Colonic mucosa (tissue), 4 donors: ENCODE measurements around the gene MACC1. TPM values are rescaled to one million over a fixed set of nuclear protein-coding genes. Genes with fewer than 3 reads are reported as not detected.

ENCODE experiments used
- DNase-seq: peaks from one replicate; pipeline ENCODE4 v3.0.0-alpha.2; 2020
- H3K27ac ChIP-seq: fragments of 200-600 bp; one replicate; pipeline ENCODE4 v1.8.0; 2021
- H3K27me3 ChIP-seq: fragments of 200-600 bp; one replicate; pipeline ENCODE4 v1.8.0; 2021
- H3K36me3 ChIP-seq: fragments of 200-600 bp; one replicate; pipeline ENCODE4 v1.8.0; 2021
- H3K4me1 ChIP-seq: fragments of 200-600 bp; one replicate; pipeline ENCODE4 v1.8.0; 2021; ENCODE audit warnings: mild to moderate bottlenecking
- H3K4me3 ChIP-seq: fragments of 200-600 bp; one replicate; pipeline ENCODE4 v1.8.0; 2021
- H3K9ac ChIP-seq, 2 donors: one replicate each; pipeline ENCODE4 v1.7.0; 2013; ENCODE audit warnings: control low read depth in 2 of 2, low read depth in 2 of 2, low read length in 2 of 2
- H3K9me3 ChIP-seq: fragments of 200-600 bp; one replicate; pipeline ENCODE4 v1.8.0; 2021
- CTCF ChIP-seq: fragments of 200-600 bp; IDR thresholded peaks from one replicate; pipeline ENCODE4 v1.8.0; 2022; ENCODE audit warnings: antibody characterized with exemption, mild to moderate bottlenecking
- intact Hi-C: fragments of 100-400 bp; cut with DNase I; formaldehyde crosslinking; loops from one replicate; pipeline ENCODE4 v1.14.1; 2022
- total RNA-seq, 2 donors: library from RNA; stranded (reverse); fragmentation: NEBNext Ultra II Directional in 1 of 2; extraction: Animal tissue kit (Norgen Biotek cat#: 25700) in 1 of 2; gene quantifications; one replicate each; pipeline ENCODE4 v1.2.1, GENCODE V29; 2021
- donor health status: healthy.
- donor health status: DM: no; HTN: no; CAD: no.
- donor health status: DM: no; HTN: no; CAD: no.

MACC1 gene
- total RNA-seq, 2 donors from 2014 or later, result 9.5 to 12.8 TPM

GRCh38 chr7:20151708-20152456, 65.3 kb downstream of the MACC1 start:
- TF ChIP-seq CTCF, result no peak
- Histone ChIP-seq H3K4me3 (no peak overlapping the region), H3K4me1 (no peaks in the 10 kb centered on the region), H3K27ac (no peak overlapping the region), H3K36me3 (no peaks in the 10 kb centered on the region), H3K9ac (no peak overlapping the region), H3K9me3 (no peaks in the 10 kb centered on the region), H3K27me3 (no peaks in the 10 kb centered on the region)
- no peak for DNase-seq
- intact Hi-C loops, result no loop called here

DNA sequence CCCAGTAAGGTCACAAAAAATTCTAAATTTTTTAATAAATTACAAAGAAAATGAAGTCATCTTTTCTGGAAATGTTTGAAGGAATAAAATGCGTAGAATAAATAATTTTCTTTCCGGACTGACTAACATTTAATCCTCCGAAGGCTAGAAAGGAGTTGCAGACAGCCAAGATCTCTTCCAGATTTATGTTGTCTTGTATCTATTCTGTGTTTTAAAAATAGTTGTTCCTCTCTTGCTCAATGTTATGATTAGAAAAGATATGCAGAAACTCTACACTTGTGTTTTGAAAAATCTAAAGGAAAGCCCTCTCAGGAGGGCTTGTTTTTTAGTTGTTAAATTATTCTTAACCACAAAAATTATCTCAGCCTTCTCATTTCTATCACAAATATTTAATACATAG, 70.7 kb downstream of the MACC1 start:
- H3K27me3 ChIP-seq, result no peaks in the 10 kb centered on the region
- no peak overlapping the region for H3K4me3 ChIP-seq
- no peak for DNase-seq
- H3K9me3 ChIP-seq, result no peaks in the 10 kb centered on the region
- no peak overlapping the region for H3K27ac ChIP-seq
- no peak for TF ChIP-seq CTCF
- no peak overlapping the region for H3K9ac ChIP-seq
- H3K4me1 ChIP-seq, result no peaks in the 10 kb centered on the region
- intact Hi-C loops, result no loop called here
- H3K36me3 ChIP-seq, result no peaks in the 10 kb centered on the region

DNA sequence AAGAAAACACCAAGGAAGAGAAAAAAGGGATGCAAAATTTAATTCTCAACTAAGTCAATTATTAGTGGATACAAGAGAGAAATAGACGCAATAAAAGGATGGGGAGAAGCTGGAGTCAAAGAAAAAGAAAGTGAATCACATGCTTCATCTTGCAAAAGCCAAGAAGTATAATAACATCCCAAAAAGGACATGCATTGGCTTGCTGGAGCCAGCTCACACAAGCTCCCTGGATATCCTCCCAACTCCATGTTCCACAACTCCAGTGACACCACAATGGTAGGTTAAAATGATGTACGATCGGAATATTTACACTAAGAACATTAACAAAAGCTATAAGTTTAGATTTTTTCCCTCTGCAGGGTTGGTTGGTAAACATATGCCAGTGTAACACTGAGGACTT, 72.4 kb downstream of the MACC1 start:
- no peak overlapping the region for H3K4me3 ChIP-seq
- no peak for TF ChIP-seq CTCF
- H3K27ac ChIP-seq, result no peak overlapping the region
- no peak for DNase-seq
- no peak overlapping the region for H3K9ac ChIP-seq
- intact Hi-C loops, result no loop called here
- no peaks in the 10 kb centered on the region for H3K9me3 ChIP-seq
- no peaks in the 10 kb centered on the region for H3K4me1 ChIP-seq
- no peaks in the 10 kb centered on the region for H3K36me3 ChIP-seq
- no peaks in the 10 kb centered on the region for H3K27me3 ChIP-seq

DNA sequence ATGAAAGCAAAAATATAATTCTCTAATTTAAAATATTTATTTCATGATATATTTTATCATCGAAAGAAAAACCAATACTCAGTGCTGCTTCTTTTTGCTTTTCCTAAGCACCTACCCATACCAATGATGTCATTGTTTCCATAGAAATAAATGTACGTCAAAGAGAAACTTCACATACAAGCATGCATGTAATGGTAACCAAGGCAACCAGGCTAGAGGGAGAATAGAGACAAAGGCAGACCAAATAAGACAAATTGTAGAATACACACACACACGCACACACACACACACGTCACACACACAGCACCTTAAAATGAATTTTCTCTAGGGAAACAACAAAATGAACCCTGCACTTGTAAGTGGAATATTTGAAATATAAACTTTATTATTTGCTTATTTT, 75.5 kb downstream of the MACC1 start:
- no peak for DNase-seq
- no peaks in the 10 kb centered on the region for H3K36me3 ChIP-seq
- H3K4me3 ChIP-seq, result no peak overlapping the region
- H3K9ac ChIP-seq, result no peak overlapping the region
- no peaks in the 10 kb centered on the region for H3K4me1 ChIP-seq
- no peaks in the 10 kb centered on the region for H3K9me3 ChIP-seq
- intact Hi-C loops, result no loop called here
- H3K27ac ChIP-seq, result no peak overlapping the region
- H3K27me3 ChIP-seq, result no peaks in the 10 kb centered on the region
- TF ChIP-seq CTCF, result no peak

GRCh38 chr7:20141002-20141345, 76.2 kb downstream of the MACC1 start:
- H3K4me1 ChIP-seq, result no peaks in the 10 kb centered on the region
- H3K27me3 ChIP-seq, result no peaks in the 10 kb centered on the region
- H3K9me3 ChIP-seq, result no peaks in the 10 kb centered on the region
- DNase-seq, result no peak
- no peaks in the 10 kb centered on the region for H3K36me3 ChIP-seq
- no peak overlapping the region for H3K9ac ChIP-seq
- no peak overlapping the region for H3K4me3 ChIP-seq
- TF ChIP-seq CTCF, result no peak
- intact Hi-C loops, result no loop called here
- no peak overlapping the region for H3K27ac ChIP-seq
